Measurements from ENCODE around the gene GRAMD1B. TPM values are rescaled to one million over a fixed set of nuclear protein-coding genes. Genes with fewer than 3 reads are reported as not detected.

The GRAMD1B gene
- total RNA-seq: 17.6 TPM
- long read RNA-seq, partial matches to known transcripts: 3 of 9 reads
- long read RNA-seq, other reads (novel, unspliced or antisense): 5 of 9 reads

- intact Hi-C loops (cut with DNase I): no loop called here
- peak; percentile 65 for ATAC-seq
- DNase-seq (ENCODE audit: missing footprints): peak; percentile 80
These were observed at the start of gene GRAMD1B for GRCh38 chr11:123429913-123430720. TSS of gene GRAMD1B (plus strand) at chr11:123430269. CDS start at chr11:123430793, 524 bp downstream.

GRCh38 chr11:123381149-123381548 lies 48.9 kb upstream of the GRAMD1B start:
- DNase-seq (ENCODE audit: missing footprints) (no peak), ATAC-seq (no peak)
- intact Hi-C loops (cut with DNase I): no loop called here

GRCh38 chr11:123381817-123382554 lies 48.1 kb upstream of the GRAMD1B start:
- intact Hi-C loops (cut with DNase I): no loop called here
- DNase-seq (ENCODE audit: missing footprints) (no peak), ATAC-seq (no peak)

- no peak for ATAC-seq
- intact Hi-C loops (cut with DNase I): no loop called here
- DNase-seq (ENCODE audit: missing footprints): no peak
These were observed 47.5 kb upstream of the GRAMD1B start for GRCh38 chr11:123382555-123383074.

- intact Hi-C loops (cut with DNase I): no loop called here
- ATAC-seq (no peak), DNase-seq (ENCODE audit: missing footprints) (no peak)
These were observed 46.0 kb upstream of the GRAMD1B start for GRCh38 chr11:123384116-123384515.

- intact Hi-C loops (cut with DNase I): no loop called here
- DNase-seq (ENCODE audit: missing footprints): no peak
- ATAC-seq: no peak
These were observed 43.1 kb upstream of the GRAMD1B start for GRCh38 chr11:123386796-123387510.

GRCh38 chr11:123388640-123389039 lies 41.4 kb upstream of the GRAMD1B start:
- no peak for ATAC-seq
- no peak for DNase-seq (ENCODE audit: missing footprints)
- intact Hi-C loops (cut with DNase I): no loop called here

- DNase-seq (ENCODE audit: missing footprints) (no peak), ATAC-seq (no peak)
- intact Hi-C loops (cut with DNase I): no loop called here
These were observed 39.9 kb upstream of the GRAMD1B start for GRCh38 chr11:123390146-123390545.

- intact Hi-C loops (cut with DNase I): no loop called here
- no peak for ATAC-seq
- DNase-seq (ENCODE audit: missing footprints): no peak
These were observed 38.3 kb upstream of the GRAMD1B start for GRCh38 chr11:123391646-123392348.

- DNase-seq (ENCODE audit: missing footprints) (no peak), ATAC-seq (no peak)
- intact Hi-C loops (cut with DNase I): no loop called here
These were observed 37.6 kb upstream of the GRAMD1B start for GRCh38 chr11:123392431-123392830.

GRCh38 chr11:123392844-123393243 lies 37.2 kb upstream of the GRAMD1B start:
- ATAC-seq (no peak), DNase-seq (ENCODE audit: missing footprints) (no peak)
- intact Hi-C loops (cut with DNase I): no loop called here

- no peak for DNase-seq (ENCODE audit: missing footprints)
- intact Hi-C loops (cut with DNase I): no loop called here
- no peak for ATAC-seq
These were observed 36.6 kb upstream of the GRAMD1B start for GRCh38 chr11:123393312-123393927.

GRCh38 chr11:123404676-123405075 lies 25.4 kb upstream of the GRAMD1B start:
- DNase-seq (ENCODE audit: missing footprints): no peak
- no peak for ATAC-seq

GRCh38 chr11:123405123-123405592 lies 24.9 kb upstream of the GRAMD1B start:
- DNase-seq (ENCODE audit: missing footprints) (peak; percentile 74), ATAC-seq (peak; percentile 96)
- intact Hi-C loops (cut with DNase I): loop anchor here (1.0 to 2.0 kb wide), 2 partner anchors 42 to 90 kb away; no protein-coding TSS in a partner anchor

More at GRCh38 chr11:123404676-123405075, 25.4 kb upstream of the GRAMD1B start:
- intact Hi-C loops (cut with DNase I): loop anchor here (1.0 to 2.0 kb wide), 2 partner anchors 41 to 90 kb away; no protein-coding TSS in a partner anchor

- intact Hi-C loops (cut with DNase I): loop anchor here (1.0 to 2.0 kb wide), 2 partner anchors 72 to 104 kb away; no protein-coding TSS in a partner anchor
- no peak for ATAC-seq
- no peak for DNase-seq (ENCODE audit: missing footprints)
These were observed 23.5 kb upstream of the GRAMD1B start for GRCh38 chr11:123406441-123407129.

GRCh38 chr11:123407130-123407995 lies 22.7 kb upstream of the GRAMD1B start:
- no peak for DNase-seq (ENCODE audit: missing footprints)
- intact Hi-C loops (cut with DNase I): loop anchor here (1.0 to 2.0 kb wide), 2 partner anchors 71 to 105 kb away; no protein-coding TSS in a partner anchor
- ATAC-seq: peak; percentile 51

Data from Right ventricle myocardium inferior (tissue), 1 donor.